Loucy (cell line): Measurements from ENCODE around the gene ANAPC5.

ENCODE experiments used
- H2AFZ ChIP-seq: fragments of 200-600 bp; sonication (generic); 2 replicates; pipeline ENCODE4 v1.6.0; 2016; ENCODE audit warnings: antibody characterized with exemption, mild to moderate bottlenecking, low read length, moderate library complexity
- H3F3A ChIP-seq: fragments of 200-600 bp; 2 replicates; pipeline ENCODE4 v1.6.0; 2016; ENCODE audit warnings: antibody characterized with exemption, low read depth, mild to moderate bottlenecking
- H3K27me3 ChIP-seq: fragments of 200-600 bp; sonication (generic); 2 replicates; pipeline ENCODE4 v1.6.1; 2014; ENCODE audit warnings: low read length, mild to moderate bottlenecking; ENCODE audit not compliant: insufficient read depth, poor library complexity, severe bottlenecking
- H3K36me3 ChIP-seq: fragments of 200-600 bp; sonication (generic); 2 replicates; pipeline ENCODE4 v1.6.1; 2016; ENCODE audit warnings: low read length; ENCODE audit not compliant: insufficient read depth
- H3K4me1 ChIP-seq: fragments of 200-600 bp; sonication (generic); 2 replicates; pipeline ENCODE4 v1.5.1; 2014; ENCODE audit warnings: low read length, mild to moderate bottlenecking; ENCODE audit not compliant: insufficient read depth, poor library complexity, severe bottlenecking
- H3K4me2 ChIP-seq: fragments of 200-600 bp; sonication (generic); 2 replicates; pipeline ENCODE4 v1.6.0; 2014; ENCODE audit warnings: antibody characterized with exemption, low read length, low read depth, mild to moderate bottlenecking; ENCODE audit not compliant: poor library complexity, severe bottlenecking
- H3K4me3 ChIP-seq: fragments of 200-600 bp; sonication (generic); 2 replicates; pipeline ENCODE4 v1.5.1; 2014; ENCODE audit warnings: low read length, mild to moderate bottlenecking, mixed read lengths; ENCODE audit not compliant: poor library complexity, severe bottlenecking
- H3K79me2 ChIP-seq: fragments of 200-600 bp; sonication (generic); 2 replicates; pipeline ENCODE4 v1.6.1; 2014; ENCODE audit warnings: low read length; ENCODE audit not compliant: insufficient read depth
- H3K9ac ChIP-seq: fragments of 200-600 bp; sonication (generic); 2 replicates; pipeline ENCODE4 v1.6.0; 2014; ENCODE audit warnings: mild to moderate bottlenecking, low read depth, low read length, moderate library complexity; ENCODE audit not compliant: poor library complexity, severe bottlenecking
- H3K9me2 ChIP-seq: fragments of 200-600 bp; sonication (generic); replicated peaks from 2 replicates; pipeline ENCODE4 v1.6.1; 2016; ENCODE audit warnings: low read depth, low read length, mixed read lengths
- H3K9me3 ChIP-seq: fragments of 200-600 bp; sonication (generic); 2 replicates; pipeline ENCODE4 v1.6.1; 2014; ENCODE audit warnings: mild to moderate bottlenecking, antibody characterized with exemption, low read length, low read depth; ENCODE audit not compliant: insufficient read depth
- H4K20me1 ChIP-seq: fragments of 200-600 bp; sonication (generic); 2 replicates; pipeline ENCODE4 v1.6.0; 2014; ENCODE audit warnings: antibody characterized with exemption, low read length, mild to moderate bottlenecking; ENCODE audit not compliant: insufficient read depth, poor library complexity, severe bottlenecking
- EZH2phosphoT487 ChIP-seq: fragments of 200-600 bp; IDR thresholded peaks from 2 replicates; pipeline ENCODE4 v1.6.1; 2018; ENCODE audit warnings: antibody characterized with exemption, mild to moderate bottlenecking, moderate library complexity, borderline replicate concordance
- TF ChIP-seq, protein P1 (sequence below): fragments of 200-600 bp; sonication (generic); conservative IDR thresholded peaks from 2 replicates; pipeline ENCODE4 v1.5.1; 2014; ENCODE audit warnings: mild to moderate bottlenecking, antibody characterized with exemption, low read length

Gene ANAPC5

DNA sequence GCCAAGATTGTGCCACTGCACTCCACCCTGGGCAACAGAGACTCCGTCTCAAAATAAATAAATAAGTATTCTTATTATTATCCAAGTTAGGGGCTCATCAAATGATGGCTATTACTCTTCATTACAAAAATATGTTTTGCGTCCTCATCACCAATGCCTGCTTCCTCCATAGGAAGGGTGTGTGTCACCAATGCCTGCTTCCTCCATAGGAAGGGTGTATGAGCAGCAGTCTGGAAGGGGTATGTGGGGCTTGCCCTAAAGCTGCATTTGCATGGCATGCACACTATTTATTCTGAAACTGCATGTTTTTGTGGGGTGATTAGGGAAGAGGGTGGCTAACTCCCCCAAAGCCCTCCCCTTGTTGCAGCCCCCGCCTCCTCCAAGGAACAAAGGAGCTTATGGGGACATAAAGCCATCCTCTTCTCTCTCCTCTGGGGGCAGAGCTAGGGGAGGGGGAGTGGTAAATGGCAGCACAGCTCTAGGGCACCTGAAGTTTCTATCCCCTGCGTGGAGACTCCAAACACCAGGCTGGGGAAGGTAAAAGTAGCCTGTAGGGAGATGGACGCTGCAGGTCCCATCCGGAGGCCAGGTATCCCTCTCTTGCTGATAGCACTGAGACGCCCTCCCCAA, 57.0 kb downstream of the ANAPC5 start:
- Histone ChIP-seq H3K27me3 (no peaks in the 10 kb centered on the region), H3K36me3 (no peaks in the 10 kb centered on the region), H3K79me2 (peaks cover 30% of the 10 kb centered on the region), H4K20me1 (no peaks in the 10 kb centered on the region), H3K4me2 (peak overlapping the region; percentile 78), H3K4me3 (peak overlapping the region; percentile 76), H3F3A (peaks cover 4% of the 10 kb centered on the region; the same call in 1 of the 2 replicates), H3K9ac (peak overlapping the region; percentile 89), H3K9me2 (no peaks in the 10 kb centered on the region), H3K9me3 (no peaks in the 10 kb centered on the region), H3K4me1 (peaks cover 19% of the 10 kb centered on the region), H2AFZ (no peak overlapping the region)
- no peak for TF ChIP-seq EZH2phosphoT487
- TF ChIP-seq, protein P1, sequence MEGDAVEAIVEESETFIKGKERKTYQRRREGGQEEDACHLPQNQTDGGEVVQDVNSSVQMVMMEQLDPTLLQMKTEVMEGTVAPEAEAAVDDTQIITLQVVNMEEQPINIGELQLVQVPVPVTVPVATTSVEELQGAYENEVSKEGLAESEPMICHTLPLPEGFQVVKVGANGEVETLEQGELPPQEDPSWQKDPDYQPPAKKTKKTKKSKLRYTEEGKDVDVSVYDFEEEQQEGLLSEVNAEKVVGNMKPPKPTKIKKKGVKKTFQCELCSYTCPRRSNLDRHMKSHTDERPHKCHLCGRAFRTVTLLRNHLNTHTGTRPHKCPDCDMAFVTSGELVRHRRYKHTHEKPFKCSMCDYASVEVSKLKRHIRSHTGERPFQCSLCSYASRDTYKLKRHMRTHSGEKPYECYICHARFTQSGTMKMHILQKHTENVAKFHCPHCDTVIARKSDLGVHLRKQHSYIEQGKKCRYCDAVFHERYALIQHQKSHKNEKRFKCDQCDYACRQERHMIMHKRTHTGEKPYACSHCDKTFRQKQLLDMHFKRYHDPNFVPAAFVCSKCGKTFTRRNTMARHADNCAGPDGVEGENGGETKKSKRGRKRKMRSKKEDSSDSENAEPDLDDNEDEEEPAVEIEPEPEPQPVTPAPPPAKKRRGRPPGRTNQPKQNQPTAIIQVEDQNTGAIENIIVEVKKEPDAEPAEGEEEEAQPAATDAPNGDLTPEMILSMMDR = peak; percentile 13; the same call in 1 of the 2 replicates

DNA sequence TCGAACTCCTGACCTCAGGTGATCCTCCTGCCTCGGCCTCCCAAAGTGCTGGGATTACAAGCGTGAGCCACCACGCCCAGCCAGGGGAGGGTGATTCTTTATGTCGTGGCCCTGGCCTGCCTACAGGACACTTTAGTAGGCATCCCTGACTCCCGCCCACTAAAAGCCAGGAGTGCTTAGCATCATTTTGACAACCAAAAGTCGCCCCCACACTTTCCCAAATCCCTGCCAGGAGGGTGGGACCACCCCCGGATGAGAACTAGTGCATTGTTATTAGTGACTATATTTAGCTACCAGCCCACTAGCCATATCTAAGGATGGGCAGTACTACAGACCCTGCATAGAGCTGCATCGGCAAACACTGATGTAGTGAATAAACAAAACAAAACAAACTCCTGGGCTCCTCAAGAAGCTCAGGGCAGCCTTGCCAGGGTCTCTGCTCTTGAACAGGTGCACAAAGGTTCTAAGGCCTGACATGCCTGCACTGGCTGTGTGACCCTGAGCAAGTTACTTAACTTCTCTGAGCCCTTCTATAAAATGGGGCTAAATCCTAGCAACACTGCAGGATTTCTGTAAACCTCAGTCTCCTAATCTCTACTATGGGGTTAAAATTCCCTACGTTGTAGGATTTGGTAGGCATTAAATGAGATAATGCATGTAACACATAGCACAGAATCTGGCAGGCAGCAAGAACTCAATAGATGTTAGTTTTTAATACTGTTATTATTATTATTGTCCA, 57.9 kb downstream of the ANAPC5 start:
- H3K4me3 ChIP-seq = peak overlapping the region; percentile 76

DNA sequence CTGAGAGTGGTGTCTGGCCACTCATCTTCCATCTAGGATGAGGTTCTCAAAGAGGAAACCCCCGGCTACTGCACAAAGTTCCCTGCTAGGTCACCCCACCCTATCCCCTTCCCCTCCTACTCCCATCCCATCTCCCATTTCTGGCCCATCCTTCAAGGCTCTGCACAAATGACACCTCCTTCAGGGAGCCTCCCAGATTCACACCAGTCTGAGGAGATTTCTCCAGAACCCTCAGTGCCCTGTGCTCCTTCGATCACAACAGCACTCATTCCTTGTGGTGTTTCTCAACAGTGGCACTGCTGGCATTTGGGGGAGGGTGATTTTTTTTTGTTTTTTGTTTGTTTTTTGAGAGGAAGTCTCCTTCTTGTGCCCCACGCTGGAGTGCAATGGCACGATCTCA, 58.6 kb downstream of the ANAPC5 start:
- TF ChIP-seq, protein P1 = no peak
- TF ChIP-seq EZH2phosphoT487 = no peak

More for the DNA sequence above, 57.9 kb downstream of the ANAPC5 start:
- no peak for TF ChIP-seq EZH2phosphoT487
- TF ChIP-seq, protein P1 = no peak
- Histone ChIP-seq H3K9me3 (no peaks in the 10 kb centered on the region), H4K20me1 (no peaks in the 10 kb centered on the region), H3F3A (peaks cover 3% of the 10 kb centered on the region; the same call in 1 of the 2 replicates), H3K4me1 (peaks cover 19% of the 10 kb centered on the region), H2AFZ (no peak overlapping the region), H3K27me3 (no peaks in the 10 kb centered on the region), H3K36me3 (no peaks in the 10 kb centered on the region), H3K9ac (no peak overlapping the region), H3K79me2 (peaks cover 30% of the 10 kb centered on the region), H3K9me2 (no peaks in the 10 kb centered on the region), H3K4me2 (peak overlapping the region; percentile 78)

More for the DNA sequence above, 58.6 kb downstream of the ANAPC5 start:
- H3K36me3 ChIP-seq = no peaks in the 10 kb centered on the region
- H3K79me2 ChIP-seq = peaks cover 30% of the 10 kb centered on the region
- no peak overlapping the region for H2AFZ ChIP-seq
- no peaks in the 10 kb centered on the region for H3K27me3 ChIP-seq
- no peaks in the 10 kb centered on the region for H3K9me3 ChIP-seq
- H3F3A ChIP-seq = no peaks in the 10 kb centered on the region
- H3K4me3 ChIP-seq = no peak overlapping the region
- H3K4me1 ChIP-seq = peaks cover 19% of the 10 kb centered on the region
- no peaks in the 10 kb centered on the region for H4K20me1 ChIP-seq
- no peaks in the 10 kb centered on the region for H3K9me2 ChIP-seq
- H3K9ac ChIP-seq = no peak overlapping the region
- no peak overlapping the region for H3K4me2 ChIP-seq
